OCI-LY1 (cell line): ENCODE results near the gene NXN.

Source experiments
- EZH2 ChIP-seq: fragments of 200-600 bp; sonication (generic), shearing (Covaris generic); IDR thresholded peaks from 2 replicates; pipeline ENCODE4 v1.8.0; 2017; ENCODE audit warnings: borderline replicate concordance, mixed run types, mild to moderate bottlenecking, antibody characterized with exemption, low read length, moderate library complexity, mixed read lengths
- TF ChIP-seq, protein P1 (sequence below): fragments of 200-600 bp; sonication (generic), shearing (Covaris generic); IDR thresholded peaks from 2 replicates; pipeline ENCODE4 v1.5.1; 2017; ENCODE audit warnings: mild to moderate bottlenecking, antibody characterized with exemption, low read length, moderate library complexity, mixed read lengths

DNA sequence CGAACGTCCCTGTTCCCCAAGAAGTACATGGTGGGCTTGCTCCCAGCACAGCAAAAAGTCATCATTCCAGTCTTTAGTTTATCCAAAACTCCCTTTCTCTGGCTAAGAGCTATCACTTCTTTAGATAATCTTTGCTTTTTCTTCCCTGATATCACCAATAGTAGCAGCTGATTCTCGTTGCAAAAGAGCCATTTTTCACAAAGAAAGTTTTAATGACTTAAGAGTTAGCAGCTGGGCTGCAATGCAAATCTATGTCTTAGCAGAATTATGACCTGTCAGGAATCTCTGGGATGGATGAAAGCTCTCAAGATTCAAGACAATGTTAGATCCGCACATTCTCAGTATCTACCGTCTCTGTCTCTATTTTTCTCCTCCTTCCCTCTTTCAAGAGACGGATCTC, 53.8 kb downstream of the NXN start:
- TF ChIP-seq, protein P1, sequence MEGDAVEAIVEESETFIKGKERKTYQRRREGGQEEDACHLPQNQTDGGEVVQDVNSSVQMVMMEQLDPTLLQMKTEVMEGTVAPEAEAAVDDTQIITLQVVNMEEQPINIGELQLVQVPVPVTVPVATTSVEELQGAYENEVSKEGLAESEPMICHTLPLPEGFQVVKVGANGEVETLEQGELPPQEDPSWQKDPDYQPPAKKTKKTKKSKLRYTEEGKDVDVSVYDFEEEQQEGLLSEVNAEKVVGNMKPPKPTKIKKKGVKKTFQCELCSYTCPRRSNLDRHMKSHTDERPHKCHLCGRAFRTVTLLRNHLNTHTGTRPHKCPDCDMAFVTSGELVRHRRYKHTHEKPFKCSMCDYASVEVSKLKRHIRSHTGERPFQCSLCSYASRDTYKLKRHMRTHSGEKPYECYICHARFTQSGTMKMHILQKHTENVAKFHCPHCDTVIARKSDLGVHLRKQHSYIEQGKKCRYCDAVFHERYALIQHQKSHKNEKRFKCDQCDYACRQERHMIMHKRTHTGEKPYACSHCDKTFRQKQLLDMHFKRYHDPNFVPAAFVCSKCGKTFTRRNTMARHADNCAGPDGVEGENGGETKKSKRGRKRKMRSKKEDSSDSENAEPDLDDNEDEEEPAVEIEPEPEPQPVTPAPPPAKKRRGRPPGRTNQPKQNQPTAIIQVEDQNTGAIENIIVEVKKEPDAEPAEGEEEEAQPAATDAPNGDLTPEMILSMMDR: no peak
- no peak for TF ChIP-seq EZH2
